ENCODE measurements around the gene CMAS. TPM values are rescaled to one million over a fixed set of nuclear protein-coding genes. Genes with fewer than 3 reads are reported as not detected.
"Not testable (repeated sequence)": the region's sequence is repeated elsewhere in the genome, so short reads cannot be mapped to it uniquely, and the experiment has no call there.

The CMAS gene
- total RNA-seq, 1 donor from 2014 or later = 34.8 TPM

DNA sequence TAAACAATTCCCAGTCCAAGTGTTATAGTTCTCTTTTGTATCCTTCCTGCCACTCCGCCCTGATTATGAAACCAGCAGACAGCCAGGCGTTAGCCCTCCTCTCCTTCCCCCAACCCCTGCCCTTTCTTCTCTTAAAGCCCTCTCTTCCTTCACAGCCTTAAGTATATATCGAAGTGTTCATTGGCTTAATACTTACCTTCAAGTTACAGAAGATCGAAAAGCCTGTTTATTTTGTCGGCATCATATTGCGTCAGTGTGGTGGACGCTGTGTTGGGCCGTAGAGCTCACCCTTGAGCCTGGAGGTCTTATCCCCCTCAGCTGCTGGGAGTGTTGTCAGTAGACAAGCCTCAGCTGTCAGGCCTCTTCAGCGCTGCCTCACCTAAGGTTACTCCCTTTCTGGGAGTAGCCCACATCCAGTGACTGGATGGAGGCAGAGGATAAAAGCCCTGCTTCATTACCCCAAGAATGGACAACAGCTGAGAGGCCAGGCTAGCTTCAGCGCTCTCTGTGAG lies 36.2 kb downstream of the CMAS start:
- Histone ChIP-seq H3K4me1 (no peaks in the 10 kb centered on the region), H3K36me3 (no peaks in the 10 kb centered on the region), H3K9me3 (replicated peaks) (no peaks in the 10 kb centered on the region), H3K4me3 (no peak overlapping the region), H3K27ac (replicated peaks) (no peak overlapping the region), H3K27me3 (ENCODE audit: low read depth) (no peaks in the 10 kb centered on the region)
- TF ChIP-seq, protein P1, sequence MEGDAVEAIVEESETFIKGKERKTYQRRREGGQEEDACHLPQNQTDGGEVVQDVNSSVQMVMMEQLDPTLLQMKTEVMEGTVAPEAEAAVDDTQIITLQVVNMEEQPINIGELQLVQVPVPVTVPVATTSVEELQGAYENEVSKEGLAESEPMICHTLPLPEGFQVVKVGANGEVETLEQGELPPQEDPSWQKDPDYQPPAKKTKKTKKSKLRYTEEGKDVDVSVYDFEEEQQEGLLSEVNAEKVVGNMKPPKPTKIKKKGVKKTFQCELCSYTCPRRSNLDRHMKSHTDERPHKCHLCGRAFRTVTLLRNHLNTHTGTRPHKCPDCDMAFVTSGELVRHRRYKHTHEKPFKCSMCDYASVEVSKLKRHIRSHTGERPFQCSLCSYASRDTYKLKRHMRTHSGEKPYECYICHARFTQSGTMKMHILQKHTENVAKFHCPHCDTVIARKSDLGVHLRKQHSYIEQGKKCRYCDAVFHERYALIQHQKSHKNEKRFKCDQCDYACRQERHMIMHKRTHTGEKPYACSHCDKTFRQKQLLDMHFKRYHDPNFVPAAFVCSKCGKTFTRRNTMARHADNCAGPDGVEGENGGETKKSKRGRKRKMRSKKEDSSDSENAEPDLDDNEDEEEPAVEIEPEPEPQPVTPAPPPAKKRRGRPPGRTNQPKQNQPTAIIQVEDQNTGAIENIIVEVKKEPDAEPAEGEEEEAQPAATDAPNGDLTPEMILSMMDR (IDR thresholded peaks at IDR 0.05; ENCODE audit: borderline replicate concordance) = no peak
- DNase-seq = no peak
- intact Hi-C loops (cut with micrococcal nuclease) = loop anchor here (10.0 kb wide), 1 partner anchor 363 kb away; no protein-coding TSS in a partner anchor

DNA sequence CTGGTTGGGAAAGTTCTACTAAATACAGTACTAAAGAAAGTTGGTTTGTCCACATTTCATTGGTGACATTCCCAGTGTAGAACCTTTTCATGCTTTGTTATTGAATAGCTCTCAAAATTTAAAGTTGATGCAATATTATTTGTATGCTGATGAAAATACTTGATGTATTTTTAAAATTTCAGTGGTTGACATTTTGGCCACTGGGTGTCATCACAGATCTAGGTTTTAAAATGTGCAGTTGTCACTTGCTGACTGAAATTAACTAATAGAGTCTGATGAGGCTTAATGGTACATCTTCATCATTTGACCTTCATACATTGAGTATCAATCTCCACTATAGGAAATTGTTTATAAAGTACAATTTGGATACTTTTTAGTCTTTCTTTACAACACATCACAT lies 37.1 kb downstream of the CMAS start:
- TF ChIP-seq, protein P1 (IDR thresholded peaks at IDR 0.05; ENCODE audit: borderline replicate concordance) = peak; percentile 64
- H3K4me1 ChIP-seq = no peaks in the 10 kb centered on the region
- no peaks in the 10 kb centered on the region for H3K9me3 ChIP-seq (replicated peaks)
- no peak for DNase-seq
- H3K36me3 ChIP-seq = no peaks in the 10 kb centered on the region
- H3K27me3 ChIP-seq (ENCODE audit: low read depth) = no peaks in the 10 kb centered on the region
- H3K4me3 ChIP-seq = no peak overlapping the region
- no peak overlapping the region for H3K27ac ChIP-seq (replicated peaks)
- intact Hi-C loops (cut with micrococcal nuclease) = loop anchor here (10.0 kb wide), 1 partner anchor 362 kb away; no protein-coding TSS in a partner anchor

DNA sequence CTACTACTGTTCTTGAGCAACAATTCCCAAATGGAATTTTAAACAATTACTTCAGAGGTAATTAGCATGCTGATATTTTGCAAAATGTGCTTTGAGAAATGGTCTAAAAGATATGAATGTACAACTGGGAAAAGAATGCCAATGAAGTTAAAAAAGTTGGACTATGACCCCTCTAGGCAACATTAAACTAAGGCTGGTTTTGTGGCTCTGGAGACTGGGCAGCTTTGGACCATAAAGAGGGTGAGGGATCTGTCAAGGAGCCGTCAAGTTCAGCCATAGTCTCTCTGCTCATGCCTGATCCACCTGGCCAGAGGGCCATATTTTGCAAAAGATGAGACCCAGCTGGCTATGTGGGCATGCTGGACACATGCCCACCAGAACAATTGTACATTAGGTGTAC lies 38.8 kb downstream of the CMAS start:
- TF ChIP-seq, protein P1 (IDR thresholded peaks at IDR 0.05; ENCODE audit: borderline replicate concordance) = no peak
- Histone ChIP-seq H3K9me3 (replicated peaks) (no peaks in the 10 kb centered on the region), H3K4me3 (no peak overlapping the region), H3K36me3 (no peaks in the 10 kb centered on the region), H3K4me1 (no peaks in the 10 kb centered on the region), H3K27me3 (ENCODE audit: low read depth) (no peaks in the 10 kb centered on the region), H3K27ac (replicated peaks) (no peak overlapping the region)
- intact Hi-C loops (cut with micrococcal nuclease) = loop anchor here (10.0 kb wide), 1 partner anchor 360 kb away; no protein-coding TSS in a partner anchor
- DNase-seq = no peak

DNA sequence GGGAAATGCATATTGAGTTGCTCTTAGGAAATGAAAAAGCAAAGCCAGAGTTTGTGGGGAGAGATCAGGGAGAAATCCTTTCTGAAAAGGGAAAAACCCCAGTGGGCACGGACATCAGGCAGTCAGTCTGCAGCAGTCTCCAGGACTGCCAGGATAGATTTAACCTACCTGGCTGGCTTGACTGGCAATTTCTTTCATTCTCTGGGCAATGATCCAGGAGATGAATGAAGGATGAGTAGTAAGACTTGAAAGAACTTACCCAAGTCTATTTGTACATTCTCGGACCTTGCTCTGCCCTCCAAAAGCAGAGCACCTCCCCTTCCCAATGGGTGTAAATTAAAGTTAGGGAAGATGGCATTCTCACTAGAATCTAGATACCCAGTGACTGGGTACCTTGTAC lies 42.9 kb downstream of the CMAS start:
- no peaks in the 10 kb centered on the region for H3K4me1 ChIP-seq
- H3K27ac ChIP-seq (replicated peaks) = no peak overlapping the region
- H3K9me3 ChIP-seq (replicated peaks) = no peaks in the 10 kb centered on the region
- intact Hi-C loops (cut with micrococcal nuclease) = loop anchor here (10.0 kb wide), 1 partner anchor 356 kb away; no protein-coding TSS in a partner anchor
- TF ChIP-seq, protein P1 (IDR thresholded peaks at IDR 0.05; ENCODE audit: borderline replicate concordance) = no peak
- H3K4me3 ChIP-seq = no peak overlapping the region
- no peak for DNase-seq
- no peaks in the 10 kb centered on the region for H3K36me3 ChIP-seq
- H3K27me3 ChIP-seq (ENCODE audit: low read depth) = no peaks in the 10 kb centered on the region

DNA sequence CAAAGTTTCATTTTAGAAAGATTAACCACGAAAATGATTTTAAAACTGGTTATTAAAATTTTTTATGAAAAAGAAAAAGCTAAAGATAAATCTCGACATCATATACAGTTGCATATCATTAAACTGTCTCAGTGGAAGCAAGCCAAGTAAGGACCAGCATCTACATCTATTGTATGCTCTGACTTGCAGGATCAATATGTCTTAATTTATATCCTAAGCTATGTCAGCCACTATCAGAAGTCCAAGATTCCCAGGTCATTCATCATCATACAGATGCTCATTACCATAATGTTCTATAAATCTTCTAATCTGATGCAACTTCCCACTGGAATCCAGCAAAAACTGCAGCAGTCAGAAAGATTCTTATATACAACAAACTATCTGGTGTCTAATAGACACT lies 43.5 kb downstream of the CMAS start:
- Histone ChIP-seq H3K4me1 (no peaks in the 10 kb centered on the region), H3K27ac (replicated peaks) (no peak overlapping the region), H3K9me3 (replicated peaks) (no peaks in the 10 kb centered on the region), H3K27me3 (ENCODE audit: low read depth) (no peaks in the 10 kb centered on the region), H3K4me3 (no peak overlapping the region), H3K36me3 (no peaks in the 10 kb centered on the region)
- no peak for DNase-seq
- TF ChIP-seq, protein P1 (IDR thresholded peaks at IDR 0.05; ENCODE audit: borderline replicate concordance) = no peak
- intact Hi-C loops (cut with micrococcal nuclease) = loop anchor here (10.0 kb wide), 1 partner anchor 355 kb away; no protein-coding TSS in a partner anchor

DNA sequence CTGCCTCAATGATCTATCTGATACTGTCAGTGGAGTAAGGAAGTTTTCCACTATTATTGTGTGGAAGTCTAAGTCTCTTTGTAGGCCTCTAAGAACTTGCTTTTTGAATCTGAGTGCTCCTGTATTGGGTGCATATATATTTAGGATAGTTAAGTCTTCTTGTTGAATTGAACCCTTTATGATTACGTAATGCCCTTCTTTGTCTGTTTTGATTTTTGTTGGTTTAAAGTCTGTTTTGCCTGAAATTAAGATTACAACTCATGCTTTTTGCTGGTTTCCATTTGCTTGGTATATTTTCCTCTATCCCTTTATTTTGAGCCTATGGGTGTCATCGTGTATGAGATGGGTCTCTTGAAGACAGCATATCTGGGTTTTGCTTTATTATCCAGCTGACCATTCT lies 53.0 kb downstream of the CMAS start:
- DNase-seq; H3K27me3 ChIP-seq (ENCODE audit: low read depth); H3K36me3 ChIP-seq; H3K4me3 ChIP-seq; intact Hi-C loops (cut with micrococcal nuclease); H3K4me1 ChIP-seq; H3K27ac ChIP-seq (replicated peaks); H3K9me3 ChIP-seq (replicated peaks): not testable (repeated sequence)

Measured in left ventricle myocardium inferior (tissue), 1 donor.